ENCODE data around the gene ATP2C1. TPM values are rescaled to one million over a fixed set of nuclear protein-coding genes. Genes with fewer than 3 reads are reported as not detected.

ATP2C1 gene
- total RNA-seq, 1 donor from 2014 or later, result 128 TPM

DNA sequence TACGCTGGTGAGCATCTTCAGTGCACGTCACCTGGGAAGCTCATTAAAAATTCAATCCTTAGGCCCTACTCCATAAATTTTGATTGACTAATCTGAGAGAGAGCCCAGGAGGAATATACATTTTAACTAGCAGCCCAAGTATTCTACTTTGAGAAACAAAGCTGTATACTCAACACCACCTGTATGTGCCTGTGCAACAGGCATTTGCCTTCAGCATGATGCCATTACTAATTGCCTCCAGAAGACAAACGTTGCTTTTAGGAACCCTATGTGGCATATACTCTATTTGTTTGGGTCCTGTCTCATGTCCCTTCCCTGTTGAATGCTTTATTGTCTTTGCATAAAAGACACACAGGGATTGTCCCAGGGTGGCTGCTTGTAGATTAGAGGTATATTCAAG lies 125.1 kb downstream of the ATP2C1 start:
- DNase-seq, result no peak
- ATAC-seq, result no peak
- intact Hi-C loops (cut with DNase I), result no loop called here
- peaks cover 50% of the 10 kb centered on the region for H3K36me3 ChIP-seq
- no peaks in the 10 kb centered on the region for H3K27me3 ChIP-seq (ENCODE audit: low read depth)
- TF ChIP-seq, protein P1, sequence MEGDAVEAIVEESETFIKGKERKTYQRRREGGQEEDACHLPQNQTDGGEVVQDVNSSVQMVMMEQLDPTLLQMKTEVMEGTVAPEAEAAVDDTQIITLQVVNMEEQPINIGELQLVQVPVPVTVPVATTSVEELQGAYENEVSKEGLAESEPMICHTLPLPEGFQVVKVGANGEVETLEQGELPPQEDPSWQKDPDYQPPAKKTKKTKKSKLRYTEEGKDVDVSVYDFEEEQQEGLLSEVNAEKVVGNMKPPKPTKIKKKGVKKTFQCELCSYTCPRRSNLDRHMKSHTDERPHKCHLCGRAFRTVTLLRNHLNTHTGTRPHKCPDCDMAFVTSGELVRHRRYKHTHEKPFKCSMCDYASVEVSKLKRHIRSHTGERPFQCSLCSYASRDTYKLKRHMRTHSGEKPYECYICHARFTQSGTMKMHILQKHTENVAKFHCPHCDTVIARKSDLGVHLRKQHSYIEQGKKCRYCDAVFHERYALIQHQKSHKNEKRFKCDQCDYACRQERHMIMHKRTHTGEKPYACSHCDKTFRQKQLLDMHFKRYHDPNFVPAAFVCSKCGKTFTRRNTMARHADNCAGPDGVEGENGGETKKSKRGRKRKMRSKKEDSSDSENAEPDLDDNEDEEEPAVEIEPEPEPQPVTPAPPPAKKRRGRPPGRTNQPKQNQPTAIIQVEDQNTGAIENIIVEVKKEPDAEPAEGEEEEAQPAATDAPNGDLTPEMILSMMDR (IDR thresholded peaks at IDR 0.05), result no peak
- H3K9me3 ChIP-seq, result no peaks in the 10 kb centered on the region
- H3K4me1 ChIP-seq, result peaks cover 27% of the 10 kb centered on the region
- H3K27ac ChIP-seq, result no peak overlapping the region
- no peak overlapping the region for H3K4me3 ChIP-seq

DNA sequence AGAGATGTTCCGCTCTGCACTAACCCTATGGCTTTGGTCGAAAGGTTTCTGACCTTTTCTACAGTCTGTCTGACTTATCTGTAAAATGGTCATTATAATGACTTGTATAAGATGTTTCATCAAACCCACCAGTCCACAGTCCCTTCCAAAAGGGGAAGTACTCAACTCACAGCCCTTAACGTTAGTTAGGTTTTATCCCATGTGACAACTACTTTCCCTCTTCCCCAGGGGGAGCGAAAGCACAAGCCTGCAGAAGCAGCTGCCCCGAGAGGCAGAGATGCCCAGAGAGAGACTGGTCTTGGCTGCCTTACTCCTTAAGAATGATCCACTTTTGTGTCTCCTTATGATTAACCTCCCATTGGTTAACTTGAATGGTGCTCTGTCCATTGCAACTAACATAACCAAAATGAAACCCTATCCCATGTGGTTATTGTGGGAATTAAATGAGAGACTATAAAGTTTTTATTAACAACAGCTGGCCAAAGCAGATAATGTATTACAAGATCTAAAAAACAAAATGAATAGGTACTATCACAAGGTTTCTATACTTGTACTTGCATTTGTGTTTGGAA lies 126.3 kb downstream of the ATP2C1 start:
- H3K36me3 ChIP-seq, result peaks cover 41% of the 10 kb centered on the region

DNA sequence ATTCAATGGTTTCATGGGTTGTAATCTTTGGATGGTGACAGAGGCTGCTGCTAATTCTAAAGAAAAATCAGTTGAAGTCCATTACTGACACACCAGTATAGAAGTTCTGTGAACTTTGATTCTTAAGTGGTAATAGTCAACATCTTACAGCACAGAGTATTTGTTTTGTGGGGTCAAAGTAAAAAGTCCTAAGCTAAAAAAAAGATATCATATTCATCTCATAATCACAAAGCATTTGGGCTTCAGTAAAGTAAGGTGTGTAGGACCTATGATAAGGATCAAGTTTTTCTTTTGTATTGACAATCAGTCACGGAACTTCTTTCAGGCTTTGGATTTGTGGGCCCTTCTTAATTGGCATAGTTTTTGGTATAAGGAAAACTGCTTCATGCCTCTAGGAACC lies 131.7 kb downstream of the ATP2C1 start:
- intact Hi-C loops (cut with DNase I), result no loop called here
- TF ChIP-seq, protein P1 (IDR thresholded peaks at IDR 0.05), result no peak
- DNase-seq, result no peak

More for the DNA sequence above, 126.3 kb downstream of the ATP2C1 start:
- no peak overlapping the region for H3K4me3 ChIP-seq
- no peak overlapping the region for H3K27ac ChIP-seq
- intact Hi-C loops (cut with DNase I), result no loop called here
- DNase-seq (no peak), ATAC-seq (peak; percentile 45 to 50)
- TF ChIP-seq, protein P1 (IDR thresholded peaks at IDR 0.05), result no peak
- no peaks in the 10 kb centered on the region for H3K9me3 ChIP-seq
- H3K27me3 ChIP-seq (ENCODE audit: low read depth), result no peaks in the 10 kb centered on the region
- H3K4me1 ChIP-seq, result peaks cover 27% of the 10 kb centered on the region

DNA sequence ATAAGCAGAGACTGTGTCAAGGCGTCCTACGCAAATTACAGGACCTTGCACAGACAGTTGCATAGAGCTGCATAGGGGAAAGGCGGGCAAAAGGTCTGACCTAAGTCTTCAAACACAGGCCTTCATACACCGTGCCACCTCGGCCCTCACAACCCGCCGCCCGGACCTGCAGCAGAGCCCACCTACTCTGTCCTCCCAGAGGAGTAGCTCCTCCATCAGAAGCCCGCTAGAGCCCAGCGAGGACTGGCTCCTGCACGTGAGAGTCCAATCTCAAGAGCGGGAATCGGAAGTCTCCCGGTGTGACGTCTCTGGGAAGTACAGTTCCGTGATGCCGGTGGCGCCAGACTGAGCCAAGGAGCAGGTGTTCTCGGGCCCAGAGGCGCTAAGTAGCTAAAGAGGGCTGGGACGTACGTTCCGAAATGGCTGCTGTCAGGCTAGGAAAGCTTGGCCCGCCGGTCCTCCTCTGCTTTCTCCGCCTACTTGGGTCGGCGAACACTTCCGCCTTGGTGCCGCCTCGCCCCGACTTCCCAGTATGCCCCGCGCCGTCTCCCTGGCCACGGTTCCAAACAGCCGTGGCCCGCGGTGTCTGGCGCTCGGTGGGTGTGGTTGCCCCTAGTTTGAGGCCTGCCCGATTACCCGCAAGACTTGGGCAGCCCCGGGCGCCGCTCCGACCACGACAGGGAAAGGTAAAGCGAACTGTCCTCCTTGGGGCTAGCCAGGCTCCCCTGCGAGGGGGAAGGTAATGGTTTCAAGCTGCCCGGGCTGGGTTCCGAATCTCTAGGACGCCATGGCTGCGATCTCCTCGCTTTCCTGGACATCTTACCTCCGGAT lies 132.7 kb downstream of the ATP2C1 start, which contains the start of the genes ASTE1 and NEK11:
TSS of gene ASTE1 (minus strand) at position 505 of the 831 bp plus-strand sequence. CDS start 1,519 bp downstream, outside the sequence.
TSS of gene NEK11 (plus strand) at position 557 of the 831 bp plus-strand sequence. CDS start 2,832 bp downstream, outside the sequence.
- peak; percentile 100 for ATAC-seq
- TF ChIP-seq, protein P1 (IDR thresholded peaks at IDR 0.05), result no peak
- H3K9me3 ChIP-seq, result no peaks in the 10 kb centered on the region
- intact Hi-C loops (cut with DNase I), result no loop called here
- no peaks in the 10 kb centered on the region for H3K27me3 ChIP-seq (ENCODE audit: low read depth)
- peak within 1 kb of the TSS; percentile 72 for H3K4me3 ChIP-seq
- peak; percentile 96 for DNase-seq
- peaks cover 5% of the 10 kb centered on the region for H3K36me3 ChIP-seq
- H3K27ac ChIP-seq, result peak within 1 kb of the TSS; percentile 91
- H3K4me1 ChIP-seq, result peaks cover 31% of the 10 kb centered on the region

More for the DNA sequence above, 131.7 kb downstream of the ATP2C1 start:
- H3K4me3 ChIP-seq, result peak overlapping the region; percentile 72
- no peaks in the 10 kb centered on the region for H3K27me3 ChIP-seq (ENCODE audit: low read depth)
- no peaks in the 10 kb centered on the region for H3K9me3 ChIP-seq
- ATAC-seq, result no peak
- peaks cover 37% of the 10 kb centered on the region for H3K4me1 ChIP-seq
- H3K36me3 ChIP-seq, result peaks cover 5% of the 10 kb centered on the region
- no peak overlapping the region for H3K27ac ChIP-seq

DNA sequence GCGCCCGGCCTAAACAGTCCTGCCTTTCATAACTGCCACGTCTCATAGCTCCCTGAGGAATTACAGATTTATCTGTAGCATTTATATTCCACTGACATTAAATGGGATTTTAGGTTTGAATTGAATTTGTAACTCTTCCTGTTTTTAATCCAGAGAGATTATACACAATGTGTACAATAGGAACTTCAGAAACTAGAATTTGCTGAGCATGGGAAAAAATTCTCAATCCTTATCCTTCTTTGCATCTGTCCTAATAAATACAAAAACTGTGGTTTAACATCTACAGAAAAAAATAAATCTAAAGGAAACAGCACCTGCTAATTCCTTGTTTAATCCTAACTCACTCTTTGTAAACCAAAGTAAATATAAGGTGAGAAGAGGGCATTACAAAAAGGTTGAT lies 135.0 kb downstream of the ATP2C1 start:
- H3K4me3 ChIP-seq, result no peak overlapping the region
- peaks cover 17% of the 10 kb centered on the region for H3K4me1 ChIP-seq
- H3K36me3 ChIP-seq, result peaks cover 5% of the 10 kb centered on the region
- ATAC-seq (no peak), DNase-seq (no peak)
- TF ChIP-seq, protein P1 (IDR thresholded peaks at IDR 0.05), result no peak
- intact Hi-C loops (cut with DNase I), result no loop called here
- H3K27me3 ChIP-seq (ENCODE audit: low read depth), result no peaks in the 10 kb centered on the region
- no peaks in the 10 kb centered on the region for H3K9me3 ChIP-seq
- no peak overlapping the region for H3K27ac ChIP-seq
